H4 (cell line): Measurements from ENCODE around the gene ANAPC5. TPM values are rescaled to one million over a fixed set of nuclear protein-coding genes. Genes with fewer than 3 reads are reported as not detected.
"Not testable (repeated sequence)": the region's sequence is repeated elsewhere in the genome, so short reads cannot be mapped to it uniquely, and the experiment has no call there.

Experiments used
- DNase-seq: peaks from one replicate; pipeline ENCODE4 v3.0.0-alpha.2; 2015; ENCODE audit warnings: low spot score
- total RNA-seq: library from RNA; depleted of rRNA; stranded (reverse); fragments of >200 nt; shearing (Covaris generic); gene quantifications from 2 replicates; pipeline ENCODE4 v1.2.3, GENCODE V29; 2014

The ANAPC5 gene
- total RNA-seq, 1 experiment from 2014 or later: 134 TPM

GRCh38 chr12:121318121-121318520 lies 34.1 kb downstream of the ANAPC5 start:
- no peak for DNase-seq

GRCh38 chr12:121314431-121314830 lies 37.8 kb downstream of the ANAPC5 start:
- DNase-seq: no peak

- DNase-seq: not testable (repeated sequence)
Observed at GRCh38 chr12:121310231-121310630, 42.0 kb downstream of the ANAPC5 start.

GRCh38 chr12:121307397-121307796 lies 44.8 kb downstream of the ANAPC5 start:
- DNase-seq: not testable (repeated sequence)

- no peak for DNase-seq
Observed at GRCh38 chr12:121304306-121304705, 47.9 kb downstream of the ANAPC5 start.

GRCh38 chr12:121301876-121302275 lies 50.3 kb downstream of the ANAPC5 start:
- no peak for DNase-seq

GRCh38 chr12:121300083-121300819 lies 52.0 kb downstream of the ANAPC5 start:
- DNase-seq: no peak

- DNase-seq: no peak
Observed at GRCh38 chr12:121299662-121300061, 52.5 kb downstream of the ANAPC5 start.

- not testable (repeated sequence) for DNase-seq
Observed at GRCh38 chr12:121298411-121298810, 53.8 kb downstream of the ANAPC5 start.

- no peak for DNase-seq
Observed at GRCh38 chr12:121297435-121297991, 54.7 kb downstream of the ANAPC5 start.

- peak; percentile 54 for DNase-seq
Observed at GRCh38 chr12:121296618-121297434, 55.4 kb downstream of the ANAPC5 start, which contains the start of gene CAMKK2. Gene CAMKK2, minus strand, starts transcription at chr12:121296709. Its CDS starts 22,183 bp downstream, at chr12:121274526.

- DNase-seq: no peak
Observed at GRCh38 chr12:121295746-121296617, 56.2 kb downstream of the ANAPC5 start.

- no peak for DNase-seq
Observed at GRCh38 chr12:121295116-121295745, 57.0 kb downstream of the ANAPC5 start.

GRCh38 chr12:121294151-121294889 lies 57.9 kb downstream of the ANAPC5 start:
- DNase-seq: no peak

- no peak for DNase-seq
Observed at GRCh38 chr12:121293603-121294002, 58.6 kb downstream of the ANAPC5 start.

- no peak for DNase-seq
Observed at GRCh38 chr12:121290410-121290809, 61.8 kb downstream of the ANAPC5 start.

GRCh38 chr12:121289962-121290361 lies 62.2 kb downstream of the ANAPC5 start:
- no peak for DNase-seq

GRCh38 chr12:121288986-121289385 lies 63.2 kb downstream of the ANAPC5 start:
- DNase-seq: no peak

GRCh38 chr12:121288158-121288845 lies 63.9 kb downstream of the ANAPC5 start:
- no peak for DNase-seq
